ENCODE results near the gene ZNF438. TPM values are rescaled to one million over a fixed set of nuclear protein-coding genes. Genes with fewer than 3 reads are reported as not detected.

Gene ZNF438
- total and polyA plus RNA-seq, 2 of the 4 experiments (the other 2 are of a cell fraction), result 1.8 to 2.9 TPM

GRCh38 chr10:30866896-30867295 lies 164.8 kb downstream of the ZNF438 start:
- Histone ChIP-seq H3K4ac (ENCODE audit: low read depth, low read length) (no peak overlapping the region), H3K27ac (ENCODE audit: insufficient read depth, low read length) (no peak overlapping the region), H2AK5ac (ENCODE audit: low read depth, low read length) (no peak overlapping the region), H4K91ac (ENCODE audit: insufficient read depth, low read depth, low read length) (no peak overlapping the region), H4K8ac (ENCODE audit: low read depth in 2 of 2, low read length in 2 of 2) (no peak overlapping the region), H2BK5ac (ENCODE audit: low read depth, low read length, poor library complexity, severe bottlenecking) (no peak overlapping the region), H4K20me1 (ENCODE audit: insufficient read depth, low read length) (no peaks in the 10 kb centered on the region), H3K4me1 (ENCODE audit: control insufficient read depth, insufficient read depth, low read length) (peaks cover 12% of the 10 kb centered on the region), H3K9me1 (ENCODE audit: insufficient read depth, low read length) (peaks cover 9% of the 10 kb centered on the region), H2BK15ac (ENCODE audit: low read depth, low read length) (no peak overlapping the region), H3K4me3 (ENCODE audit: insufficient read depth, low read depth, low read length) (no peak overlapping the region), H3K27me3 (ENCODE audit: control insufficient read depth, insufficient read depth, low read length) (no peaks in the 10 kb centered on the region), H3K79me1 (ENCODE audit: low read depth in 1 of 2, low read length in 2 of 2) (peaks cover 0 to 12% of the 10 kb centered on the region in 2 experiments; a peak in 3 of 4 replicates), H3K9ac (ENCODE audit: low read depth, low read length) (no peak overlapping the region), H3K9me3 (ENCODE audit: control insufficient read depth, insufficient read depth, low read length) (no peaks in the 10 kb centered on the region), H3K36me3 (ENCODE audit: control insufficient read depth, insufficient read depth, low read length) (no peaks in the 10 kb centered on the region), H2AK9ac (replicated peaks; ENCODE audit: low read depth, low read length, poor library complexity) (no peak overlapping the region), H4K5ac (ENCODE audit: low read depth, low read length) (no peak overlapping the region), H3K23ac (ENCODE audit: low read depth, low read length) (no peak overlapping the region), H2BK20ac (ENCODE audit: low read depth, low read length) (no peak overlapping the region), H3K56ac (ENCODE audit: extremely low read depth, insufficient read depth, low read length) (no peak overlapping the region), H2AFZ (replicated peaks; ENCODE audit: low read length, poor library complexity) (no peak overlapping the region), H3K4me2 (ENCODE audit: low read depth, low read length) (no peak overlapping the region), H3K14ac (replicated peaks; ENCODE audit: low read depth, low read length) (no peak overlapping the region), H3K18ac (ENCODE audit: low read depth, low read length) (no peak overlapping the region), H2BK120ac (ENCODE audit: low read depth, low read length) (no peak overlapping the region)
- DNase-seq, result no peak
- CTCF ChIA-PET, result no interaction called here
- BruUV-seq (replicated peaks), result no TSS peak
- dilution Hi-C loops (cut with HindIII; ENCODE audit: low sequenced_read_pairs, unreplicated experiment) (no loop called here), in situ Hi-C loops (cut with MboI; ENCODE audit: low sequenced_read_pairs) (no loop called here), intact Hi-C loops (cut with micrococcal nuclease) (no loop called here)
- POLR2A ChIA-PET (ENCODE audit: unreplicated experiment), result no interaction called here
- TF ChIP-seq POLR2A (IDR thresholded peaks at IDR 0.05; ENCODE audit: low read depth, low read length), result no peak
- 0 out of 2 replicates have a peak, but pooled peaks have one; percentile 17 for TF ChIP-seq CEBPB (IDR thresholded peaks at IDR 0.05; ENCODE audit: low read depth, low read length)
- no peak for ATAC-seq (ENCODE audit: low read depth)
- no CpG with 5 or more reads among the region's 2 CpGs for WGBS, 2 experiments (ENCODE audit: extremely low coverage in 2 of 2, insufficient read length in 1 of 2)
